Measurements from ENCODE around the gene OR1F1. TPM values are rescaled to one million over a fixed set of nuclear protein-coding genes. Genes with fewer than 3 reads are reported as not detected.

Gene OR1F1
- total RNA-seq, 1 experiment from 2014 or later = 0.44 TPM

DNA sequence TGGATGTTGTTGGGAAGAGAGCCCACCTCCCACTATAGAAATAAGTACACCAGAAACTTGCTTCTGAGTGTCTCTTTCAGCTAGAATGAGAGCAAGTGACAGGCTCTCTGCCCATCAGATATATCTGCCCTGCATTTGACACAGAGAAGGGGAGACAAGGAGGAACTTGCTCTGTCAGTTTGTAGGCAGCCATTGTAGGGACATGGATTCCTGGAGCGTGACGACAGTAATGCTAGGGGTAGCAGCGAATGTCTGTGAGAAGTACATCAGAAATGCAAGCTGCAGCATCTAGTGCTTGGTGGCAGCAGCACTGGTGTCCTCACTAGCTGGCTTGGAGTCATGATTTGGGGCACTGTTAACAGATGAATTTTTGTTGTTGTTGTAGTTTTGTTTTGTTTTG lies 24.0 kb downstream of the OR1F1 start (continued):
- no peak for TF ChIP-seq ZNF423 (CRISPR knock-in tag; IDR thresholded peaks at IDR 0.05)

DNA sequence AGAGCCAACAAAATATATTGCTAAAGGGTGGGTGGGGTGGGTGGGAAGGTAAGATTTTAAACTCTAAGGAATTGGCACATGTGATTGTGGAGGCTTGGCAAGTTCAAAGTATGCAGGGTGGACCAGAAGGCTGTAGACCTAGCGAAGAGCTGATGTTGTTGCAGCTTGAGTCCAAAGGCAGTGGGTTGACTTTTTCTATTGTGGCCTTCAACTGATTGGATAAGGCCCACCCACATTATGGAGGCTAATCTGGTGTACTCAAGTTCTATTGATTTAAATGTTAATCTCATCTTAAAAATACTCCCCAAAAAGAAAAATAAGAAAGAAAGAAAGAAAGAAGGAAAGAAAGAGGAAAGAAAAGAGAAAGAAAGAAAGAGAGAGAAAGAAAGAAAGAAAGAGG lies 24.6 kb downstream of the OR1F1 start:
- Mint-ChIP-seq H3K9me3 (peaks cover 69% of the 10 kb centered on the region), H3K4me3 (no peak overlapping the region), H3K4me1 (no peaks in the 10 kb centered on the region), H3K36me3 (peaks cover 17% of the 10 kb centered on the region), H3K27me3 (ENCODE audit: low read depth) (peaks cover 54% of the 10 kb centered on the region), H3K27ac (no peak overlapping the region)
- DNase-seq (ENCODE audit: low spot score) = no peak
- TF ChIP-seq, protein P1, sequence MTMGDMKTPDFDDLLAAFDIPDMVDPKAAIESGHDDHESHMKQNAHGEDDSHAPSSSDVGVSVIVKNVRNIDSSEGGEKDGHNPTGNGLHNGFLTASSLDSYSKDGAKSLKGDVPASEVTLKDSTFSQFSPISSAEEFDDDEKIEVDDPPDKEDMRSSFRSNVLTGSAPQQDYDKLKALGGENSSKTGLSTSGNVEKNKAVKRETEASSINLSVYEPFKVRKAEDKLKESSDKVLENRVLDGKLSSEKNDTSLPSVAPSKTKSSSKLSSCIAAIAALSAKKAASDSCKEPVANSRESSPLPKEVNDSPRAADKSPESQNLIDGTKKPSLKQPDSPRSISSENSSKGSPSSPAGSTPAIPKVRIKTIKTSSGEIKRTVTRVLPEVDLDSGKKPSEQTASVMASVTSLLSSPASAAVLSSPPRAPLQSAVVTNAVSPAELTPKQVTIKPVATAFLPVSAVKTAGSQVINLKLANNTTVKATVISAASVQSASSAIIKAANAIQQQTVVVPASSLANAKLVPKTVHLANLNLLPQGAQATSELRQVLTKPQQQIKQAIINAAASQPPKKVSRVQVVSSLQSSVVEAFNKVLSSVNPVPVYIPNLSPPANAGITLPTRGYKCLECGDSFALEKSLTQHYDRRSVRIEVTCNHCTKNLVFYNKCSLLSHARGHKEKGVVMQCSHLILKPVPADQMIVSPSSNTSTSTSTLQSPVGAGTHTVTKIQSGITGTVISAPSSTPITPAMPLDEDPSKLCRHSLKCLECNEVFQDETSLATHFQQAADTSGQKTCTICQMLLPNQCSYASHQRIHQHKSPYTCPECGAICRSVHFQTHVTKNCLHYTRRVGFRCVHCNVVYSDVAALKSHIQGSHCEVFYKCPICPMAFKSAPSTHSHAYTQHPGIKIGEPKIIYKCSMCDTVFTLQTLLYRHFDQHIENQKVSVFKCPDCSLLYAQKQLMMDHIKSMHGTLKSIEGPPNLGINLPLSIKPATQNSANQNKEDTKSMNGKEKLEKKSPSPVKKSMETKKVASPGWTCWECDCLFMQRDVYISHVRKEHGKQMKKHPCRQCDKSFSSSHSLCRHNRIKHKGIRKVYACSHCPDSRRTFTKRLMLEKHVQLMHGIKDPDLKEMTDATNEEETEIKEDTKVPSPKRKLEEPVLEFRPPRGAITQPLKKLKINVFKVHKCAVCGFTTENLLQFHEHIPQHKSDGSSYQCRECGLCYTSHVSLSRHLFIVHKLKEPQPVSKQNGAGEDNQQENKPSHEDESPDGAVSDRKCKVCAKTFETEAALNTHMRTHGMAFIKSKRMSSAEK (CRISPR knock-in tag; IDR thresholded peaks at IDR 0.05; ENCODE audit: borderline replicate concordance) = no peak
- TF ChIP-seq ZNF219 (CRISPR knock-in tag; IDR thresholded peaks at IDR 0.05; ENCODE audit: borderline replicate concordance) = no peak
- TF ChIP-seq HMGA2 (CRISPR knock-in tag; IDR thresholded peaks at IDR 0.05) = no peak
- TF ChIP-seq, protein P2, sequence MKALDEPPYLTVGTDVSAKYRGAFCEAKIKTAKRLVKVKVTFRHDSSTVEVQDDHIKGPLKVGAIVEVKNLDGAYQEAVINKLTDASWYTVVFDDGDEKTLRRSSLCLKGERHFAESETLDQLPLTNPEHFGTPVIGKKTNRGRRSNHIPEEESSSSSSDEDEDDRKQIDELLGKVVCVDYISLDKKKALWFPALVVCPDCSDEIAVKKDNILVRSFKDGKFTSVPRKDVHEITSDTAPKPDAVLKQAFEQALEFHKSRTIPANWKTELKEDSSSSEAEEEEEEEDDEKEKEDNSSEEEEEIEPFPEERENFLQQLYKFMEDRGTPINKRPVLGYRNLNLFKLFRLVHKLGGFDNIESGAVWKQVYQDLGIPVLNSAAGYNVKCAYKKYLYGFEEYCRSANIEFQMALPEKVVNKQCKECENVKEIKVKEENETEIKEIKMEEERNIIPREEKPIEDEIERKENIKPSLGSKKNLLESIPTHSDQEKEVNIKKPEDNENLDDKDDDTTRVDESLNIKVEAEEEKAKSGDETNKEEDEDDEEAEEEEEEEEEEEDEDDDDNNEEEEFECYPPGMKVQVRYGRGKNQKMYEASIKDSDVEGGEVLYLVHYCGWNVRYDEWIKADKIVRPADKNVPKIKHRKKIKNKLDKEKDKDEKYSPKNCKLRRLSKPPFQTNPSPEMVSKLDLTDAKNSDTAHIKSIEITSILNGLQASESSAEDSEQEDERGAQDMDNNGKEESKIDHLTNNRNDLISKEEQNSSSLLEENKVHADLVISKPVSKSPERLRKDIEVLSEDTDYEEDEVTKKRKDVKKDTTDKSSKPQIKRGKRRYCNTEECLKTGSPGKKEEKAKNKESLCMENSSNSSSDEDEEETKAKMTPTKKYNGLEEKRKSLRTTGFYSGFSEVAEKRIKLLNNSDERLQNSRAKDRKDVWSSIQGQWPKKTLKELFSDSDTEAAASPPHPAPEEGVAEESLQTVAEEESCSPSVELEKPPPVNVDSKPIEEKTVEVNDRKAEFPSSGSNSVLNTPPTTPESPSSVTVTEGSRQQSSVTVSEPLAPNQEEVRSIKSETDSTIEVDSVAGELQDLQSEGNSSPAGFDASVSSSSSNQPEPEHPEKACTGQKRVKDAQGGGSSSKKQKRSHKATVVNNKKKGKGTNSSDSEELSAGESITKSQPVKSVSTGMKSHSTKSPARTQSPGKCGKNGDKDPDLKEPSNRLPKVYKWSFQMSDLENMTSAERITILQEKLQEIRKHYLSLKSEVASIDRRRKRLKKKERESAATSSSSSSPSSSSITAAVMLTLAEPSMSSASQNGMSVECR (CRISPR knock-in tag; IDR thresholded peaks at IDR 0.05; ENCODE audit: borderline replicate concordance) = no peak
- TF ChIP-seq, protein P3, sequence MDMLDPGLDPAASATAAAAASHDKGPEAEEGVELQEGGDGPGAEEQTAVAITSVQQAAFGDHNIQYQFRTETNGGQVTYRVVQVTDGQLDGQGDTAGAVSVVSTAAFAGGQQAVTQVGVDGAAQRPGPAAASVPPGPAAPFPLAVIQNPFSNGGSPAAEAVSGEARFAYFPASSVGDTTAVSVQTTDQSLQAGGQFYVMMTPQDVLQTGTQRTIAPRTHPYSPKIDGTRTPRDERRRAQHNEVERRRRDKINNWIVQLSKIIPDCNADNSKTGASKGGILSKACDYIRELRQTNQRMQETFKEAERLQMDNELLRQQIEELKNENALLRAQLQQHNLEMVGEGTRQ (CRISPR knock-in tag; IDR thresholded peaks at IDR 0.05) = no peak
- TF ChIP-seq JUN (CRISPR knock-in tag; IDR thresholded peaks at IDR 0.05) = no peak
- no peak for TF ChIP-seq ZNF423 (CRISPR knock-in tag; IDR thresholded peaks at IDR 0.05)
- TF ChIP-seq GABPB1 (CRISPR knock-in tag; IDR thresholded peaks at IDR 0.05) = no peak
- no peak for TF ChIP-seq ZNF121 (CRISPR knock-in tag; IDR thresholded peaks at IDR 0.05)
- no peak for TF ChIP-seq CBFB (CRISPR knock-in tag; IDR thresholded peaks at IDR 0.05; ENCODE audit: low read depth)
- TF ChIP-seq, protein P4, sequence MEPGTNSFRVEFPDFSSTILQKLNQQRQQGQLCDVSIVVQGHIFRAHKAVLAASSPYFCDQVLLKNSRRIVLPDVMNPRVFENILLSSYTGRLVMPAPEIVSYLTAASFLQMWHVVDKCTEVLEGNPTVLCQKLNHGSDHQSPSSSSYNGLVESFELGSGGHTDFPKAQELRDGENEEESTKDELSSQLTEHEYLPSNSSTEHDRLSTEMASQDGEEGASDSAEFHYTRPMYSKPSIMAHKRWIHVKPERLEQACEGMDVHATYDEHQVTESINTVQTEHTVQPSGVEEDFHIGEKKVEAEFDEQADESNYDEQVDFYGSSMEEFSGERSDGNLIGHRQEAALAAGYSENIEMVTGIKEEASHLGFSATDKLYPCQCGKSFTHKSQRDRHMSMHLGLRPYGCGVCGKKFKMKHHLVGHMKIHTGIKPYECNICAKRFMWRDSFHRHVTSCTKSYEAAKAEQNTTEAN (CRISPR knock-in tag; IDR thresholded peaks at IDR 0.05) = no peak
- TF ChIP-seq IRF2 (CRISPR knock-in tag; IDR thresholded peaks at IDR 0.05; ENCODE audit: borderline replicate concordance, low read depth) = no peak
- TF ChIP-seq, protein P5, sequence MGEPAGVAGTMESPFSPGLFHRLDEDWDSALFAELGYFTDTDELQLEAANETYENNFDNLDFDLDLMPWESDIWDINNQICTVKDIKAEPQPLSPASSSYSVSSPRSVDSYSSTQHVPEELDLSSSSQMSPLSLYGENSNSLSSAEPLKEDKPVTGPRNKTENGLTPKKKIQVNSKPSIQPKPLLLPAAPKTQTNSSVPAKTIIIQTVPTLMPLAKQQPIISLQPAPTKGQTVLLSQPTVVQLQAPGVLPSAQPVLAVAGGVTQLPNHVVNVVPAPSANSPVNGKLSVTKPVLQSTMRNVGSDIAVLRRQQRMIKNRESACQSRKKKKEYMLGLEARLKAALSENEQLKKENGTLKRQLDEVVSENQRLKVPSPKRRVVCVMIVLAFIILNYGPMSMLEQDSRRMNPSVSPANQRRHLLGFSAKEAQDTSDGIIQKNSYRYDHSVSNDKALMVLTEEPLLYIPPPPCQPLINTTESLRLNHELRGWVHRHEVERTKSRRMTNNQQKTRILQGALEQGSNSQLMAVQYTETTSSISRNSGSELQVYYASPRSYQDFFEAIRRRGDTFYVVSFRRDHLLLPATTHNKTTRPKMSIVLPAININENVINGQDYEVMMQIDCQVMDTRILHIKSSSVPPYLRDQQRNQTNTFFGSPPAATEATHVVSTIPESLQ (CRISPR knock-in tag; IDR thresholded peaks at IDR 0.05) = no peak
- no peak for TF ChIP-seq USF1 (CRISPR knock-in tag; IDR thresholded peaks at IDR 0.05)
- no peak for TF ChIP-seq MAX (CRISPR knock-in tag; IDR thresholded peaks at IDR 0.05)
- no peak for TF ChIP-seq ZMAT4 (CRISPR knock-in tag; IDR thresholded peaks at IDR 0.05)
- TF ChIP-seq SMAD3 (CRISPR knock-in tag; IDR thresholded peaks at IDR 0.05; ENCODE audit: borderline replicate concordance) = no peak
- no peak for TF ChIP-seq NFE2L1 (CRISPR knock-in tag; IDR thresholded peaks at IDR 0.05)
- ATAC-seq = no peak
- ChIA-PET CTCF (no interaction called here), POLR2A (no interaction called here)

Data from WTC11 (cell line).